ENCODE data around the gene FAF2. TPM values are rescaled to one million over a fixed set of nuclear protein-coding genes. Genes with fewer than 3 reads are reported as not detected.

The FAF2 gene
- total RNA-seq, 2 experiments from 2014 or later = 32.4 TPM

DNA sequence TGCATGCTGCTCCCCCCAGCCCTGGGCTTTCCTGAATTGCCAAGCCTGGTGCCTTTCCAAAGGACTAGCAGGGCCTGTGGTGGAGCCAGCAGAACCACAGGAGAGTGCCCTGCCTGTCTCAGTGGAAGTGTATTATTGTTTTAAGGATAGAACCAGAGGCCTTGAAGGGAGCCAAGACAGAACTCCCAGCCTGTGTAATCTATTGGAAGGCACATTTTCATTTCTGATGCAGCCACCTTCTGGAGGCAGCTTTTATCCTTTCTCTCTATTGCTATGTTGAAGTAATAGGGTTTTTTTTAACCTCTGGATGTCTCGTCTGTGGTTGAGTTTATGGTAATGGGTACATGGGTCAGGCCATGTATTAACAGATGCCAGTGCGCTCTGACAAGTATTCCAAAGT, 59.7 kb downstream of the FAF2 start:
- POLR2A ChIA-PET = no interaction called here
- DNase-seq (no peak), ATAC-seq (ENCODE audit: low read depth) (no peak)
- no peak overlapping the region for H3K27ac Mint-ChIP-seq
- H3K27me3 Mint-ChIP-seq = no peaks in the 10 kb centered on the region
- peaks cover 43% of the 10 kb centered on the region for H3K36me3 Mint-ChIP-seq
- H3K9me3 Mint-ChIP-seq = no peaks in the 10 kb centered on the region
- no peaks in the 10 kb centered on the region for H3K4me1 Mint-ChIP-seq
- no peak overlapping the region for H3K4me3 Mint-ChIP-seq

DNA sequence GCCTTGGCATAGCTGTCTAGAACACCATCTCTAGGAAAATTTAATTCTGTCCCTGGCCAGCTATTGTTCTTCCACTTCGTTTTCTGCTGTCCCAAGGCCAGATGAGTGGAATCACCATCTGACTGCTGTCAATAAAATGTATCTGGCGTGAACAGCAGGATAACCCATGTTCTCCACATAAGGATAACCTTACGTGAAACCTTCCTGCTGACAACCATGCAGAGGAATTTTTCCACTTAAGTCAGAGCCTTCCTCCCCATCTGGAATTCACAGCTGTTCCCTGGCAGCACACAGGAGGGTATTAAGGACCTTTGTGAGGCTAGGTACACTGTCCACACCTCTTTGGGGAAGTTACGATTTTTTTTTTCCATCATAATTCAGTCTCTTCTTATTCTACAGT, 60.4 kb downstream of the FAF2 start:
- POLR2A ChIA-PET = no interaction called here
- ATAC-seq (ENCODE audit: low read depth) (no peak), DNase-seq (no peak)
- Mint-ChIP-seq H3K4me3 (no peak overlapping the region), H3K9me3 (no peaks in the 10 kb centered on the region), H3K36me3 (peaks cover 40% of the 10 kb centered on the region), H3K4me1 (no peaks in the 10 kb centered on the region), H3K27ac (no peak overlapping the region), H3K27me3 (no peaks in the 10 kb centered on the region)

DNA sequence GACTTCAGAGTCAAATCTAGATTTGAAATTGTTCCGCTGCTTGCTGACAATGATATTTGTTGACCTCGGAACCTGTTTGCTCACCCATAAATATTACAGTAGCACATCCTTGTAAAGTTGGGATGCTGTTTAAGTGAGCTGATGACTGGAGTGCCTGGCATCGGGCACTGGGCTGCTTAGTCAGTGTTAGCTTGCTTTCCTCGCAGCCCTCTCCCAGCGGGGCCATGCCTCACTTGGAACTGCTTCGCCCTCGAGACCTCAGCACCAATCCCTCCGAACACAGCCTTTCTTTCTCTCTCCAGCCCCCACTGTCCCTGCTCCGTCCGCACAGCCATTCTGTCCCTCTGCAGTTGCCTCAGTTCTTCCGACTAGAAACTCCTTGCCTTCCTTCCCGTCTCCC, 65.6 kb downstream of the FAF2 start:
- no peak for ATAC-seq (ENCODE audit: low read depth)
- peak overlapping the region; percentile 26 for H3K27ac Mint-ChIP-seq
- no peaks in the 10 kb centered on the region for H3K9me3 Mint-ChIP-seq
- no peaks in the 10 kb centered on the region for H3K27me3 Mint-ChIP-seq
- H3K4me3 Mint-ChIP-seq = no peak overlapping the region
- POLR2A ChIA-PET = no interaction called here
- DNase-seq = no peak
- peaks cover 7% of the 10 kb centered on the region for H3K4me1 Mint-ChIP-seq
- H3K36me3 Mint-ChIP-seq = peaks cover 8% of the 10 kb centered on the region

DNA sequence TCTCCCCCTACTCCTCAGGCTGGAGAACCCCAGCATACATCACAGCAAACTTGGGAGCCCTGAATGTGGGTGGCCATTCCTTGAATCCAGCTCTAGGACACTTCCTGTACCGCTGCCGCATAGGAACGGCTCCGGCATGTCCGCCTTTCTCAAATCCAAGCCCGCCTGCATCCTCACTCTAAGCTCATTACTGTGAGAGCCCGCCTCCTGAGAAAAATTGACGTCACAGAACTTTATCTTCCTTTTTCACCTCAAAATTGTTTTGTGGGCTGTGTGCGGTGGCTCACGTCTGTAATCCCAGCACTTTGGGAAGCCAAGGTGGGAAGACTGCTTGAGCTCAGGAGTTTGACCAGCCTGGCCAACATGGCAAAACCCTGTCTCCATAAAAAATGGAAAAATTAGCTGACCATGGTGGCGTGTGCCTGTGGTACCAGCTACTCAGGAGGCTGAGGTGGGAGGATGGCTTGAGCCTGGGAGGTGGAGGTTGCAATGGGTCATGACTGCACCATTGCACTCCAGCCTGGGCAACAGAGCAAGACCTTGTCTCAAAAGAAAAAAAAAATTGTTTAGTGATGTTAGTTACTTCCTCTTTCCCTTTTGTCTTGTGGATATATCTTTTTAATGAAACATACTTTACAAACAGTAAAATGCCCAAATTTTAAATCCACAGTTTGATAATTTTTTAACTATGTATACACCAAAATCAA, 66.2 kb downstream of the FAF2 start:
- Mint-ChIP-seq H3K9me3 (no peaks in the 10 kb centered on the region), H3K36me3 (peaks cover 5% of the 10 kb centered on the region), H3K4me3 (no peak overlapping the region), H3K27me3 (no peaks in the 10 kb centered on the region), H3K4me1 (peaks cover 7% of the 10 kb centered on the region), H3K27ac (peak overlapping the region; percentile 26)
- no peak for DNase-seq
- POLR2A ChIA-PET = interaction anchor here (0.6 kb wide), 1 partner anchor 21 kb away, joined by 3 read pairs; no protein-coding TSS in a partner anchor
- ATAC-seq (ENCODE audit: low read depth) = no peak

DNA sequence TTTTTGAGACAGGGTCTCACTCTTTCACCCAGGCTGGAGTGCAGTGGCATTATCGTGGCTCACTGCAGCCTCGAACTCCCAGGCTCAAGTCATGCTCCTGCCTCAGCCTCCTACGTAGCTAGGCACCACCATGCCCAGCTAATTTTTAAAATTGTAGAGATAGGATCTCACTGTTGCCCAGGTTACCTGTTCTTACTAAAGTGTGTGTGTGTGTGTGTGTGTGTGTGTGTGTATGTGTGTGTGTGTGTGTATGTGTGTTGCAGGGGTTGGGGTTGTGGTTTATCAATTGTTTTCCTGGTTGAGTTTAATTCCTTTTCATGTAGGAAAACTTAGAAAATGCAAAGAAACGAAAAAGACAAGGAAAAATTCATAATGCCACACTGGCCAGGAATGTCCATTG, 67.2 kb downstream of the FAF2 start:
- DNase-seq (no peak), ATAC-seq (ENCODE audit: low read depth) (no peak)
- Mint-ChIP-seq H3K36me3 (no peaks in the 10 kb centered on the region), H3K9me3 (no peaks in the 10 kb centered on the region), H3K27me3 (no peaks in the 10 kb centered on the region), H3K4me1 (peaks cover 7% of the 10 kb centered on the region), H3K4me3 (no peak overlapping the region), H3K27ac (no peak overlapping the region)
- POLR2A ChIA-PET = no interaction called here

DNA sequence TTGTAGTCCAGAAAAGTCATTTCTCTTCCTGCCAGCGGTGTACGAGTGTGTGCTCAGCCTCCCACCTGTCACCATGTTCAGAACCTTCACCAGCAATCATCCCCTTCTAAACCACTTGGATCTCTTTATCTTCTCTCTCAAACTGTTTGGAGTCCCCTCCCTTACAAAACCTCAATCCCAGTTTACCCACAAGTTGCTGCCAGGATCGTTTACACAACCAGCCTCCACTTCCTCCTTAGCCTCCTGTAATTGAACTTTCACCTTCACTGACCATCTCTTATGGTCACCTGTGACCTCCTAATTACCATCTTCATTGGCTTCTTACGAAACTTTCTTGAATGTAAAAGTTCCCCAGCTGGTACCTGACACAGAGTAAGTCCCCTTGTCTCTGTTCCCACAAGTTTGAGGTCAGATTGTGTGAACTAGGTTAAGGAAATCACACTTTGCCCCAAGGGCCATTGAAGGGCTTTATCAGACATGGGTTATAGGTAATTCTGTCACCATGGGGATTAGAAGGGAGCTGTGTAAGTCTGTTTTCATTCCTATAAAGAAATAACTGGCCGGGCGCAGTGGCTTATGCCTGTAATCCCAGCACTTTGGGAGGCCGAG, 69.0 kb downstream of the FAF2 start:
- Mint-ChIP-seq H3K27ac (peak overlapping the region; percentile 29), H3K4me3 (no peak overlapping the region), H3K27me3 (no peaks in the 10 kb centered on the region), H3K9me3 (no peaks in the 10 kb centered on the region), H3K36me3 (no peaks in the 10 kb centered on the region), H3K4me1 (peaks cover 8% of the 10 kb centered on the region)
- ATAC-seq (ENCODE audit: low read depth) = no peak
- DNase-seq = no peak
- POLR2A ChIA-PET = interaction anchor here (0.6 to 1.3 kb wide), 2 partner anchors 18 to 20 kb away, joined by 3 read pairs; partner anchors contain the start of gene RNF44

DNA sequence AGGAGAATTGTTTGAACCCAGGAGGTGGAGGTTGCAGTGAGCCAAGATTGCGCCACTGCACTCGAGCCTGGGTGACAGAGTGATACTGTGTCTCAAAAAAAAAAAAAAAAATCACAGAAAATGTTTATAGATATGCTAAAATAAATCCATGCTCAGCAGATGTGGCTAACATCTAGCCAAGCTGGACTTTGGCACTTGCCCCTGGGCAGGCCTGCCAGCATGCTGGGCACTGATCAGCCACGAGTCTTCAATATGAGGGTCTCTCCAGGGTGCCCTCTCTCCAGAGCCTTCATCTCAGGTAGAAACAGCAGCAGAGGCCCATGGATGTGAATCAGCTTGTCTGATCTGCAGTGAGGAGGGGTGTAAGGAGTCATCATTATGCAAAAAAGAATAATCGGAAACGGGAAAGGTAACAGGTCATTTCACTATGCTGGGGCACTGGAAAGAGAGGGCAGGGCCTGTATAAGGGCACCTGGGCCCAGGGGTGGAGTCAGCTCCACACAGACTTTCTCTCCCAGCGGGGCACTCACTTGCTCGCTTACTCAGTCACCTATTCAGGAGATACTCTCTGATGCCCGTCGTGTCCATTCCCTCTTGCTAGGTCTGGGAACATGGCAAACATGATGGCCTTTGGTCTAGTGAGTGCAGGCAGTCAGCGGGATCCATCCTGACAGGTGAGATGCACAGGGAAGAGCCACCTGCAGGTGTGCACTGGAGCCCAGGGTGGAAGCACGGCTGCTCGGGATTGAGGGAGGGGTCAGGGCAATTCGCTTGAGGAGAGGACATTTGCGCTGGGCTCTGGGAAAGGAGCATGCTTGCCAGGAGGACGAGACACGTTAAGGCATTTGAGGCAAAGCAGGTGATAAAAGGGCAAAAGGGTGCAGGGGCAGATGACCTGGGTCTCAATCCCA, 71.9 kb downstream of the FAF2 start:
- H3K9me3 Mint-ChIP-seq = no peaks in the 10 kb centered on the region
- no peak overlapping the region for H3K4me3 Mint-ChIP-seq
- peaks cover 8% of the 10 kb centered on the region for H3K4me1 Mint-ChIP-seq
- peaks cover 2% of the 10 kb centered on the region for H3K36me3 Mint-ChIP-seq
- H3K27me3 Mint-ChIP-seq = no peaks in the 10 kb centered on the region
- ATAC-seq (ENCODE audit: low read depth) (no peak), DNase-seq (no peak)
- H3K27ac Mint-ChIP-seq = no peak overlapping the region
- POLR2A ChIA-PET = interaction anchor here (1.2 kb wide), 1 partner anchor 17 kb away, joined by 4 read pairs; the partner anchor contains the start of gene RNF44

DNA sequence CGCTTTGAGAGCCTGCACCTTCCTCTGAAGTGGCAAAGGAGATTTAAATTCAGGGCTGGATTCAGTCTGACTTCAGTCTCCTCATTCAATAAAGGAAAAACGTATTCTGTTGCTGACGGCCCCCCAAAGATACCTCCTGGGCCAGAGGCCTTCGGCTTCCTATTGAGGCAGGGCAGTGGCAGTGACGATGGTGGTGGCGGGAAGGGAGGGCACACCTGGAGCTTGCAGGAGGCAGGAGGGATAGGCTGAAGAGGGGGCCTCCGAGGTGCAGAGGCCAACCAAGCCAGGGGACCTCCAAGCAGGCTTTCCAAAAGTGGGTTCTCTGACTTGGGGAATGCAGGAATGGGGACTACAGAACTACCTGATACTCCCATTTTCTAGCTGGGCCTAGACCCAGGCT, 73.1 kb downstream of the FAF2 start:
- no peaks in the 10 kb centered on the region for H3K27me3 Mint-ChIP-seq
- ATAC-seq (ENCODE audit: low read depth) (no peak), DNase-seq (no peak)
- no peak overlapping the region for H3K27ac Mint-ChIP-seq
- H3K36me3 Mint-ChIP-seq = peaks cover 5% of the 10 kb centered on the region
- POLR2A ChIA-PET = interaction anchor here (0.6 to 1.0 kb wide), 3 partner anchors 15 to 1794 kb away, joined by 3 to 4 read pairs (median 4); no protein-coding TSS in a partner anchor
- no peaks in the 10 kb centered on the region for H3K9me3 Mint-ChIP-seq
- H3K4me1 Mint-ChIP-seq = peaks cover 6% of the 10 kb centered on the region
- no peak overlapping the region for H3K4me3 Mint-ChIP-seq

DNA sequence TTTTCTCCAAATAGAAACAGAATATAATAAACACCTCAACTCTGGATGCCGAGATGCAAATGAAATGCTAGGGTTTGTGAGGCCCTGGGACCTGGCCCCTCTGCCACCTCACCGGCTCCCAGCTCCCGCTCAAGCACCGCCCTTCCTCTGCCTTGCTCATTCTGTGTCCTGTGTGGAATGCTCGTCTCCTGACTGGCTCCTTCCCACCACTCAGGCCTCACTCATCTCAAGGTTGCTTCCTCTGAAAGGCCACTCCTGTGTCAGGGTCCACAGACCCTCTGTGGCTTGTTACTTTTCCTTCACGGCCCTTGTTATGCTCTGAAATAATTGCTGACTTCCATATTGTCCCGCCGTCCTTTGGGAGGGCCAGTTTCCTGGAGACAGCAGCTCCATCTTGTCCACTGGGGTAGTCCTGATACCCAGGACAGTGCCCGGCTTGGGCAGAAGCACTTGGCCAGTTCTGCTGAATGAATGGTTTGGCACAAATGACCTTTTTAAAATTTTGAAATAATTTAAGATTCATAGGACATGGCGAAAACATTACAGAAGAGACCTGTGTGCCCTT, 73.6 kb downstream of the FAF2 start:
- Mint-ChIP-seq H3K27ac (no peak overlapping the region), H3K4me1 (peaks cover 7% of the 10 kb centered on the region), H3K27me3 (no peaks in the 10 kb centered on the region), H3K36me3 (peaks cover 5% of the 10 kb centered on the region), H3K9me3 (no peaks in the 10 kb centered on the region), H3K4me3 (no peak overlapping the region)
- no peak for ATAC-seq (ENCODE audit: low read depth)
- POLR2A ChIA-PET = interaction anchor here (0.6 to 1.0 kb wide), 3 partner anchors 14 to 1794 kb away, joined by 3 to 4 read pairs (median 4); no protein-coding TSS in a partner anchor
- DNase-seq = no peak

DNA sequence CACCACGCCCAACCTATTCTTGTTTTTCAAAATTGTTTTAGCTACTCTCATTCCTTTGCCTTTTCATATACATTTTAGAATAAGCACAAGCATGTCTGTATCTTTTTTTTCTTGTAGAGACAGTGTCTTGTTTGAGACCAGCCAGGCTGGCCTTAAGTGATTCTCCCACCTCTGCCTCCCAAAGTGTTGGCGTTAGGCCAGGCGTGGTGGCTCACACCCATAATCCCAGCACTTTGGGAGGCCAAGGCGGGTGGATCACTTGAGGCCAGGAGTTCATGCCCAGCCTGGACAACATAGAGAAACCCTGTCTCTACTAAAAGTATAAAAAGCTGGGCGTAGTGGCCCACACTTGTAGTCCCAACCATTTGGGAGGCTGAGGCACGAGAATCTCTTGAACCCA, 76.0 kb downstream of the FAF2 start:
- ATAC-seq (ENCODE audit: low read depth) = no peak
- H3K9me3 Mint-ChIP-seq = no peaks in the 10 kb centered on the region
- POLR2A ChIA-PET = interaction anchor here (2.0 kb wide), 1 partner anchor 12 kb away, joined by 8 read pairs; no protein-coding TSS in a partner anchor

DNA sequence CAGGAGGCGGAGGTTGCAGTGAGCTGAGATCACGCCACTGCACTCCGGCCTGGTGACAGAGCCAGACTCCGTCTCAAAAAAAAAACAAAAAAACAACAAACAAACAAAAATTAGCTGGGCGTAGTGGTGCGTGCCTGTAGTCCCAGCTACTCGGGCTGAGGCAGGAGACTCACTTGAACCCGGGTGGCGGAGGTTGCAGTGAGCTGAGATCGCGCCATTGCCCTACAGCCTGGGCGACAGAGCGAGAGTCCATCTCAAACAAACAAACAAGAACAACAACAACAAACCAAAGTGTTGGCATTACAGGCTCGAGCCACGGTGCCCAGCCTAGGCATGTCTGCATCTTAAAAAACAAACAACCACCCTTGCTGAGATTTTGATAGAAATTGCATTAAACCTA, 76.8 kb downstream of the FAF2 start:
- Mint-ChIP-seq H3K9me3 (no peaks in the 10 kb centered on the region), H3K27me3 (no peaks in the 10 kb centered on the region), H3K36me3 (peaks cover 14% of the 10 kb centered on the region), H3K4me1 (peaks cover 22% of the 10 kb centered on the region), H3K4me3 (no peak overlapping the region), H3K27ac (no peak overlapping the region)
- no peak for ATAC-seq (ENCODE audit: low read depth)
- POLR2A ChIA-PET = interaction anchor here (2.0 kb wide), 1 partner anchor 11 kb away, joined by 8 read pairs; no protein-coding TSS in a partner anchor
- DNase-seq = no peak

More for the DNA sequence above, 76.0 kb downstream of the FAF2 start:
- Mint-ChIP-seq H3K4me1 (peaks cover 15% of the 10 kb centered on the region), H3K4me3 (no peak overlapping the region), H3K36me3 (peaks cover 9% of the 10 kb centered on the region), H3K27me3 (no peaks in the 10 kb centered on the region), H3K27ac (peak overlapping the region; percentile 16)
- DNase-seq = no peak

DNA sequence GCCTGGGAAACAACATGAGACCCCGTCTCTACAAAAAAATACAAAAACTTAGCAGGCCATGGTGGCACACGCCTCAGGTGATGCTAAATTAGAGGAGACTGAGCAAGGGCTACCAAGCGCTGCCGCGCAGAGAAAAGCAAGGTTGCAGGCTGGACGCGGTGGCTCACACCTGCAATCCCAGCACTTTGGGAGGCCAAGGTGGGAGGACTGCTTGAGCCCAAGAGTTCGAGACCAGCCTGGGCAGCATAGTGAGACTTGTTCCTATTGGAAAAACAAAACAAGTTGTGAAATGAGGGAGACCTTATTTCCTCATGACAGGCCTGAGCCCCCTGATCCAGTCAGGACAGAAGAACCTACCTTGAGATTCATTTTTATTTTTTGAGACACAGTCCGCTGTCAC, 77.5 kb downstream of the FAF2 start:
- POLR2A ChIA-PET = interaction anchor here (2.0 kb wide), 1 partner anchor 10 kb away, joined by 8 read pairs; no protein-coding TSS in a partner anchor

DNA sequence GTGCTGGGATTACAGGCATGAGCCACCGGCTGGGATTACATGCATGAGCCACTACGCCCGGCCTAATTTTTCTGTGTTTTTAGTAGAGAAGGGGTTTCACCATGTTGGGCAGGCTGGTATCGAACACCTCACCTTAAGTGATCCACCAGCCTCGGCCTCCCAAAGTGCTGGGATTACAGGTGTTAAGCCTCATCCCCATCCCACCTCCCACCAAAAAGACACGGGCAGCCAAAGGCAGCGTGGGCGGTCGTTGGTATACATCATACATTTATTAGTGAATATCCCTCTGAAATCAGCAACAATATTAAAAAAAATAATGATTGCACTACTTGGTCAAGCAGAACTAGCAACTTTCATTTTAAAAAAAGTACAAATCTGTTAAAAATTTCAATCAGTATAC, 78.3 kb downstream of the FAF2 start:
- Mint-ChIP-seq H3K9me3 (no peaks in the 10 kb centered on the region), H3K4me3 (no peak overlapping the region), H3K27ac (no peak overlapping the region), H3K36me3 (peaks cover 17% of the 10 kb centered on the region), H3K27me3 (no peaks in the 10 kb centered on the region), H3K4me1 (peaks cover 26% of the 10 kb centered on the region)
- DNase-seq = no peak
- POLR2A ChIA-PET = interaction anchor here (1.4 kb wide), 1 partner anchor 11 kb away, joined by 5 read pairs; the partner anchor contains the start of gene RNF44
- no peak for ATAC-seq (ENCODE audit: low read depth)

More for the DNA sequence above, 77.5 kb downstream of the FAF2 start:
- Mint-ChIP-seq H3K4me1 (peaks cover 22% of the 10 kb centered on the region), H3K27ac (no peak overlapping the region), H3K4me3 (no peak overlapping the region), H3K9me3 (no peaks in the 10 kb centered on the region), H3K36me3 (peaks cover 14% of the 10 kb centered on the region), H3K27me3 (no peaks in the 10 kb centered on the region)
- DNase-seq (no peak), ATAC-seq (ENCODE audit: low read depth) (no peak)
